ENCODE data around the gene PTPRE.

The PTPRE gene

GRCh38 chr10:127940866-127941640 lies 34.1 kb downstream of the PTPRE start:
- DNase-seq (ENCODE audit: extremely low read depth, low read depth) = no peak
- TF ChIP-seq, protein P1, sequence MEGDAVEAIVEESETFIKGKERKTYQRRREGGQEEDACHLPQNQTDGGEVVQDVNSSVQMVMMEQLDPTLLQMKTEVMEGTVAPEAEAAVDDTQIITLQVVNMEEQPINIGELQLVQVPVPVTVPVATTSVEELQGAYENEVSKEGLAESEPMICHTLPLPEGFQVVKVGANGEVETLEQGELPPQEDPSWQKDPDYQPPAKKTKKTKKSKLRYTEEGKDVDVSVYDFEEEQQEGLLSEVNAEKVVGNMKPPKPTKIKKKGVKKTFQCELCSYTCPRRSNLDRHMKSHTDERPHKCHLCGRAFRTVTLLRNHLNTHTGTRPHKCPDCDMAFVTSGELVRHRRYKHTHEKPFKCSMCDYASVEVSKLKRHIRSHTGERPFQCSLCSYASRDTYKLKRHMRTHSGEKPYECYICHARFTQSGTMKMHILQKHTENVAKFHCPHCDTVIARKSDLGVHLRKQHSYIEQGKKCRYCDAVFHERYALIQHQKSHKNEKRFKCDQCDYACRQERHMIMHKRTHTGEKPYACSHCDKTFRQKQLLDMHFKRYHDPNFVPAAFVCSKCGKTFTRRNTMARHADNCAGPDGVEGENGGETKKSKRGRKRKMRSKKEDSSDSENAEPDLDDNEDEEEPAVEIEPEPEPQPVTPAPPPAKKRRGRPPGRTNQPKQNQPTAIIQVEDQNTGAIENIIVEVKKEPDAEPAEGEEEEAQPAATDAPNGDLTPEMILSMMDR (IDR thresholded peaks at IDR 0.05; ENCODE audit: low read depth, low read length) = no peak

DNA sequence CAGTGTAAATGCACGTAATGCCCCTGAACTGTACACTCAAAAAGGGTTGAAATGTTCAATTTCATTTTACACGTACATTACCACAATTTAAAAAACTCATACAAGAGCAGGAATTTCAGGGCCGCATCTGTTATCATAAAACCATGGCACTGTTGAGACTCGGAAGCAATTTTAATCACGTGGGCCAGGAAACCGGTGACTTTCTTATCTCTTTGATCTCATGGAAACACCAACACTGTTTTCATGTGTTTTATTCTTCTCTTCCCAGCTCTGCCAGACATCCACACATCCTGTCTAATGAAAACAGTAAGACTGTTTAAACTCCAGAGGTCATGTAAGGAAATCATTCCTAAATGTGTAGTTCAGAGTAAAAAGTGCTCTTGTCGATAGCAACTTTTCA lies 35.9 kb downstream of the PTPRE start:
- no peak for DNase-seq (ENCODE audit: extremely low read depth, low read depth)
- TF ChIP-seq, protein P1 (IDR thresholded peaks at IDR 0.05; ENCODE audit: low read depth, low read length) = no peak

DNA sequence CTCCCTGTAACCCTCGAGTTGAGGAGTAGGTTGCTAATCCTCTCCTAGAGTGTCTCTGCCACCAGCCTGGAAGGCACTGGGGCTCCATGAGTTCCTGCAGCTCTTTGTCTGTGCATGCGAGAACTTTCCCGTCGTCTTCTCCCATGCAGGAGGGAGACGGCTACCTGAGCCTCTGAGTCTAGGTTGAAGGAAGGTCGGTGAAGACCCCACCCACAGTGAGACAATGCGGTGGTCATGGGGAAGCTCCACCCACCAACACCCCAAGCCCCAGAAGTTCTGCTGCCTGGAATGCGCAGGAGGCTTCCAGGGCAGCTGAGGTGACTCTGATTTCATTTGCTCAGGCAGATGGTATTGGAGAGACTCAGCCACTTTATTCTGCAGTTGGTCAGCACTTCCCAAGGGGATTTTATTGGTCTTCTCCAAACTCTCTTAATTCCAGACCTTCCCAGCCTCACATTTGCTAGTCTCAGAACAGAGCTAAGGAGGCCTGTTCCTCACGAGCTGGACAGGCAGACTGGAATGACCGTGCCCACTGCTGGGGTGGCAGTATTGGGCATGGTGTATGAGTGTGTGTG lies 36.5 kb downstream of the PTPRE start:
- DNase-seq (ENCODE audit: extremely low read depth, low read depth) = no peak
- TF ChIP-seq, protein P1 (IDR thresholded peaks at IDR 0.05; ENCODE audit: low read depth, low read length) = no peak

DNA sequence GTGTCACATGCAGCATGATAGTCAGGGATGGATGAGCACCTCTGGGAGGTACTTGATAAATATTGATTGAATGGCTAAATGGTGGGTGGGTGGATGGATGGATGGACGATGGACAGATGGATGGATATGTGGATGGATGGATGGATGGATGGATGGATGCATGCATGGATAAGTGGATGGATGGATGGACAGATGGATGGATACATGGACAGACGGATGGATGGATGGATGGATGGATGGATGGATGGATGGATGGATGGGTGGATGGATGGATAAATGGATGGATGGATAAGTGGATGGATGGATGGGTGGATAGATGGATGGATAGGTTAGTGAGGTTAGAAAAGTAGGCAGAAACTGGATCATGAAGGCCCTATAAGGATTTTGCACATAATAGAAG lies 37.4 kb downstream of the PTPRE start:
- DNase-seq (ENCODE audit: extremely low read depth, low read depth) = no peak
- TF ChIP-seq, protein P1 (IDR thresholded peaks at IDR 0.05; ENCODE audit: low read depth, low read length) = no peak

- no peak for DNase-seq (ENCODE audit: extremely low read depth, low read depth)
- TF ChIP-seq, protein P1 (IDR thresholded peaks at IDR 0.05; ENCODE audit: low read depth, low read length) = no peak
These were observed 38.4 kb downstream of the PTPRE start for GRCh38 chr10:127945341-127945758.

GRCh38 chr10:127945948-127946711 lies 39.2 kb downstream of the PTPRE start:
- no peak for DNase-seq (ENCODE audit: extremely low read depth, low read depth)
- TF ChIP-seq, protein P1 (IDR thresholded peaks at IDR 0.05; ENCODE audit: low read depth, low read length) = no peak

GRCh38 chr10:127947211-127947610 lies 40.3 kb downstream of the PTPRE start:
- DNase-seq (ENCODE audit: extremely low read depth, low read depth) = no peak
- TF ChIP-seq, protein P1 (IDR thresholded peaks at IDR 0.05; ENCODE audit: low read depth, low read length) = no peak

Measured in AG09319 (cell line).